Vagina (tissue), 2 donors: ENCODE measurements around the gene CELF1. TPM values are rescaled to one million over a fixed set of nuclear protein-coding genes. Genes with fewer than 3 reads are reported as not detected.

Experiments used
- DNase-seq, 2 donors: peaks; one replicate each; pipeline ENCODE4 v3.0.0-alpha.2; 2017; ENCODE audit errors: extremely low spot score in 2 of 2
- H3K27ac ChIP-seq: fragments of 200-600 bp; sonication (generic); one replicate; pipeline ENCODE4 v1.5.1; 2019
- H3K27me3 ChIP-seq: fragments of 200-600 bp; sonication (generic); one replicate; pipeline ENCODE4 v1.5.1; 2019
- H3K36me3 ChIP-seq, 2 donors: fragments of 200-600 bp; sonication (generic); one replicate each; pipeline ENCODE4 v1.5.1; 2017 to 2019
- H3K4me1 ChIP-seq: fragments of 200-600 bp; sonication (generic); one replicate; pipeline ENCODE4 v1.5.1; 2019
- H3K4me3 ChIP-seq, 2 donors: fragments of 200-600 bp; sonication (generic); 1 replicate in 1 of 2; 2 replicates in 1 of 2; pipeline ENCODE4 v1.5.1; 2016 to 2019
- H3K9me3 ChIP-seq: fragments of 200-600 bp; sonication (generic); one replicate; pipeline ENCODE4 v1.5.1; 2019
- POLR2A ChIP-seq, 2 donors: fragments of 450-650 bp; IDR thresholded peaks; one replicate each; pipeline ENCODE4 v1.6.1; 2017; ENCODE audit warnings: antibody characterized with exemption in 2 of 2, mild to moderate bottlenecking in 2 of 2, moderate library complexity in 2 of 2
- POLR2AphosphoS5 ChIP-seq, 2 donors: sonication (generic); formaldehyde crosslinking; IDR thresholded peaks; one replicate each; pipeline ENCODE4 v1.9.0; 2017; ENCODE audit warnings: antibody characterized with exemption in 2 of 2, mild to moderate bottlenecking in 2 of 2, low read depth in 1 of 2; ENCODE audit not compliant: insufficient read depth in 1 of 2
- intact Hi-C: fragments of 100-400 bp; cut with DNase I; formaldehyde crosslinking; loops from one replicate; pipeline ENCODE4 v1.15.1; 2023
- small RNA-seq: library from RNA; depleted of rRNA; stranded (forward); fragments of <200 nt; gene quantifications from one replicate; pipeline ENCODE3, GENCODE V24; 2016
- total RNA-seq: library from RNA; depleted of rRNA; stranded (reverse); fragments of >200 nt; gene quantifications from one replicate; pipeline ENCODE4 v1.2.3, GENCODE V29; 2016

CELF1 gene
- total RNA-seq, 1 donor from 2014 or later: 100 TPM

GRCh38 chr11:47415949-47416472 lies 136.9 kb downstream of the CELF1 start:
- intact Hi-C loops: no loop called here

More at GRCh38 chr11:47415949-47416472, 136.9 kb downstream of the CELF1 start:
- Histone ChIP-seq H3K4me1 (peaks cover 22% of the 10 kb centered on the region), H3K4me3 (peak overlapping the region in 1 of 2 donors; percentile 17), H3K36me3 (peaks cover 0 to 56% of the 10 kb centered on the region in 2 donors), H3K9me3 (no peaks in the 10 kb centered on the region), H3K27me3 (no peaks in the 10 kb centered on the region), H3K27ac (peak overlapping the region; percentile 79)
- no peak for TF ChIP-seq POLR2A (IDR thresholded peaks at IDR 0.05)
- peak; percentile 29 to 70 for TF ChIP-seq POLR2AphosphoS5 (IDR thresholded peaks at IDR 0.05; ENCODE audit: insufficient read depth in 1 of 2, low read depth in 1 of 2)
- no peak for DNase-seq

Small RNAs within 50 kb of the gene (small RNA-seq; reads per million reads assigned to genes)
- gene RN7SL652P (not detected), gene RNU5E-10P (not detected)

Other genes starting within 250 kb of the CELF1 start
- not detected for gene MYBPC3, start 200.4 kb downstream of the CELF1 start, total RNA-seq
- gene SPI1, start 174.6 kb downstream of the CELF1 start, total RNA-seq: 15.5 TPM
- gene SLC39A13, start 144.5 kb downstream of the CELF1 start, total RNA-seq: 53.5 TPM
- 89.6 TPM for gene PSMC3, start 126.7 kb downstream of the CELF1 start, total RNA-seq
- not detected for gene RAPSN, start 104.0 kb downstream of the CELF1 start, total RNA-seq
- gene PTPMT1, start 12.5 kb upstream of the CELF1 start, total RNA-seq: 68.5 TPM
- 14.7 TPM for gene KBTBD4, start 25.8 kb upstream of the CELF1 start, total RNA-seq
- 60.4 TPM for gene NDUFS3, start 25.9 kb upstream of the CELF1 start, total RNA-seq
- gene FAM180B, start 33.5 kb upstream of the CELF1 start, total RNA-seq: not detected
- 3.4 TPM for gene C1QTNF4, start 41.3 kb upstream of the CELF1 start, total RNA-seq
- gene MTCH2, start 89.4 kb upstream of the CELF1 start, total RNA-seq: 40.5 TPM
- 2.2 TPM for gene AGBL2, start 162.2 kb upstream of the CELF1 start, total RNA-seq
- 163 TPM for gene FNBP4, start 214.2 kb upstream of the CELF1 start, total RNA-seq